A673 (cell line): Measurements from ENCODE around the gene AATK. TPM values are rescaled to one million over a fixed set of nuclear protein-coding genes. Genes with fewer than 3 reads are reported as not detected.

Experiments used
- BruUV-seq: library from RNA; stranded (reverse); fragments of 400-500 nt; replicated peaks from 2 replicates; lab custom pipeline; 2021; lab: Mats Ljungman, UMichigan
- CTCF ChIA-PET: fragments of 300-600 bp; sonication (Branson Sonifier 250); formaldehyde crosslinking; loops from one replicate; lab custom pipeline; 2022; ENCODE audit warnings: antibody characterized with exemption; lab: Charles Lee
- POLR2A ChIA-PET: fragments of 300-600 bp; sonication (Branson Sonifier 250); formaldehyde crosslinking; loops from one replicate; lab custom pipeline; 2022; ENCODE audit warnings: antibody characterized with exemption; ENCODE audit not compliant: low non-redundant PET; lab: Charles Lee
- DNase-seq: peaks from one replicate; pipeline ENCODE4 v3.0.0-alpha.2; 2015; ENCODE audit warnings: low spot score
- H3K27ac ChIP-seq: fragments of 200-600 bp; sonication (generic); 2 replicates; pipeline ENCODE4 v1.5.1; 2016; ENCODE audit warnings: mixed run types, low read depth, mild to moderate bottlenecking, mixed read lengths, antibody characterized with exemption, low read length; ENCODE audit not compliant: poor library complexity, severe bottlenecking
- H3K27me3 ChIP-seq: fragments of 200-600 bp; sonication (generic); replicated peaks from 2 replicates; pipeline ENCODE4 v1.6.1; 2017; ENCODE audit warnings: mixed run types, low read depth, mild to moderate bottlenecking, mixed read lengths, antibody characterized with exemption, low read length; ENCODE audit not compliant: insufficient read depth, poor library complexity
- H3K36me3 ChIP-seq: fragments of 200-600 bp; sonication (generic); 2 replicates; pipeline ENCODE4 v1.6.1; 2016; ENCODE audit warnings: mixed run types, mild to moderate bottlenecking, mixed read lengths, antibody characterized with exemption, low read length; ENCODE audit not compliant: insufficient read depth, poor library complexity, severe bottlenecking
- H3K4me1 ChIP-seq: fragments of 200-600 bp; sonication (generic); 2 replicates; pipeline ENCODE4 v1.6.1; 2017; ENCODE audit warnings: mixed run types, mild to moderate bottlenecking, mixed read lengths, antibody characterized with exemption, low read length; ENCODE audit not compliant: insufficient read depth, poor library complexity, severe bottlenecking
- H3K4me3 ChIP-seq: fragments of 200-600 bp; sonication (generic); 2 replicates; pipeline ENCODE4 v1.5.1; 2016; ENCODE audit warnings: low read depth, mixed run types, mild to moderate bottlenecking, mixed read lengths, low read length; ENCODE audit not compliant: poor library complexity, severe bottlenecking
- H3K9me3 ChIP-seq: fragments of 200-600 bp; sonication (generic); 2 replicates; pipeline ENCODE4 v1.6.1; 2016; ENCODE audit warnings: mixed run types, low read depth, mild to moderate bottlenecking, mixed read lengths, antibody characterized with exemption, low read length; ENCODE audit not compliant: poor library complexity, severe bottlenecking
- EZH2 ChIP-seq: fragments of 200-600 bp; sonication (generic); IDR thresholded peaks from 2 replicates; pipeline ENCODE4 v1.6.1; 2017; ENCODE audit warnings: borderline replicate concordance, low read depth, mild to moderate bottlenecking, mixed read lengths, antibody characterized with exemption, low read length; ENCODE audit not compliant: poor library complexity, severe bottlenecking
- intact Hi-C: fragments of 100-400 bp; cut with micrococcal nuclease; formaldehyde crosslinking; loops from one replicate; pipeline ENCODE4 v1.10.0; 2022; ENCODE audit not compliant: unreplicated experiment
- total RNA-seq: library from RNA; stranded (reverse); gene quantifications from 2 replicates; pipeline ENCODE4 v1.2.3, GENCODE V29; 2021
- TF ChIP-seq, protein P1 (sequence below): fragments of 300-800, 200-600 bp; sonication (generic); conservative IDR thresholded peaks from 2 replicates; pipeline ENCODE4 v1.5.1; 2017; ENCODE audit warnings: low read depth, mild to moderate bottlenecking, antibody characterized with exemption, low read length, moderate library complexity, mixed read lengths

AATK gene
- total RNA-seq, 1 experiment from 2014 or later = 0.90 TPM

DNA sequence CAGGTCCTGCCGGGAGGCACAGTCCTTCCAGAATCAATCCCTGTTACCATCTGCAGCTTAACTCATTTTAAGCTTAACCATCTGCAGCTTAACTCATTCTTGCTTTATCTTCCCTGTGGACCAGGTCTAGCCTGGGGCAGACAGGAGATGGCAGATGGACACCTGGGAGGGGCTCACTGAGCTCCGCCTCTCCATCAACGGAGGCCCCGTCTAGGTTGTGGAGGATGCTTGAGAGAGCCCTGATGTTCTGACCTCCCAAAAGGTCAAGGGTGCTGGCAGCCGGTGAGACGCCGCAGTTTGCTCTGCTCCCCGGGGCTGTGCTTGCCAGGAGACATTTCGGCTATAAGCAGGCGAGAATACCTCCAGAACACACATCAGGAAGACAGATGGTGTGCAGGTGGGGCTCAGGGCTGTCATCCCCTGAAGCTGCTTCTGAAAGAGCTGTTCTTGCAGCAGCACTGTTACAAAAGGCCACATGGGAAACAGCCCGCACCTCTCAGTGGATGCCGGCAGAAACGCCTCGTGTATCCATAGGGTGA, 89.8 kb downstream of the AATK start:
- Histone ChIP-seq H3K27me3 (no peaks in the 10 kb centered on the region), H3K27ac (no peak overlapping the region), H3K36me3 (no peaks in the 10 kb centered on the region), H3K9me3 (no peaks in the 10 kb centered on the region), H3K4me3 (no peak overlapping the region), H3K4me1 (no peaks in the 10 kb centered on the region)
- DNase-seq = no peak
- ChIA-PET POLR2A (no interaction called here), CTCF (no interaction called here)
- BruUV-seq = no TSS peak
- intact Hi-C loops = no loop called here
- TF ChIP-seq, protein P1, sequence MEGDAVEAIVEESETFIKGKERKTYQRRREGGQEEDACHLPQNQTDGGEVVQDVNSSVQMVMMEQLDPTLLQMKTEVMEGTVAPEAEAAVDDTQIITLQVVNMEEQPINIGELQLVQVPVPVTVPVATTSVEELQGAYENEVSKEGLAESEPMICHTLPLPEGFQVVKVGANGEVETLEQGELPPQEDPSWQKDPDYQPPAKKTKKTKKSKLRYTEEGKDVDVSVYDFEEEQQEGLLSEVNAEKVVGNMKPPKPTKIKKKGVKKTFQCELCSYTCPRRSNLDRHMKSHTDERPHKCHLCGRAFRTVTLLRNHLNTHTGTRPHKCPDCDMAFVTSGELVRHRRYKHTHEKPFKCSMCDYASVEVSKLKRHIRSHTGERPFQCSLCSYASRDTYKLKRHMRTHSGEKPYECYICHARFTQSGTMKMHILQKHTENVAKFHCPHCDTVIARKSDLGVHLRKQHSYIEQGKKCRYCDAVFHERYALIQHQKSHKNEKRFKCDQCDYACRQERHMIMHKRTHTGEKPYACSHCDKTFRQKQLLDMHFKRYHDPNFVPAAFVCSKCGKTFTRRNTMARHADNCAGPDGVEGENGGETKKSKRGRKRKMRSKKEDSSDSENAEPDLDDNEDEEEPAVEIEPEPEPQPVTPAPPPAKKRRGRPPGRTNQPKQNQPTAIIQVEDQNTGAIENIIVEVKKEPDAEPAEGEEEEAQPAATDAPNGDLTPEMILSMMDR = no peak
- no peak for TF ChIP-seq EZH2

DNA sequence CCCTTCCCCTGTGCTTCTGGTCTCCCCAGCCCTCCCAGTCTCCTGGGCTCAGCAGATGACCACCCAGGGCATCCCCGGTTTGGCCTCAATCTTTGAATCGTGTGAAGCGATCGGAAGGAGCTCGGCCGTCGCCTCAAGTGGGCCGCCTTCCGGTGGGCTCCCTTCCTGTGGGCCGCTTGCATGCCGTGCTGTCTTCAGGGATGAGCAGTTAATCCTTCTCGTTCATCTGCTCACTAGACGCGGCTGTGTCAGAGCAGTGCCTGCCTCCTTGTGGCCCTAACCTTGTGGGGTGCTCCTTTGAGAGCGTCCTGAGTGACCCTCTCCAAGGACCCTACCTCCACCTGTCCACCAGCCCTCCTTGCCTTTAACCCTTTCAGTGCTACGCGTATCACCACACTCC, 90.7 kb downstream of the AATK start:
- no peaks in the 10 kb centered on the region for H3K4me1 ChIP-seq
- POLR2A ChIA-PET = no interaction called here
- DNase-seq = no peak
- H3K27me3 ChIP-seq = no peaks in the 10 kb centered on the region
- CTCF ChIA-PET = interaction anchor here (0.9 kb wide), 1 partner anchor 26 kb away, joined by 5 read pairs; no protein-coding TSS in a partner anchor
- H3K36me3 ChIP-seq = no peaks in the 10 kb centered on the region
- no peaks in the 10 kb centered on the region for H3K9me3 ChIP-seq
- BruUV-seq = no TSS peak
- H3K27ac ChIP-seq = no peak overlapping the region
- TF ChIP-seq, protein P1 = no peak
- no peak for TF ChIP-seq EZH2
- intact Hi-C loops = no loop called here
- H3K4me3 ChIP-seq = no peak overlapping the region

DNA sequence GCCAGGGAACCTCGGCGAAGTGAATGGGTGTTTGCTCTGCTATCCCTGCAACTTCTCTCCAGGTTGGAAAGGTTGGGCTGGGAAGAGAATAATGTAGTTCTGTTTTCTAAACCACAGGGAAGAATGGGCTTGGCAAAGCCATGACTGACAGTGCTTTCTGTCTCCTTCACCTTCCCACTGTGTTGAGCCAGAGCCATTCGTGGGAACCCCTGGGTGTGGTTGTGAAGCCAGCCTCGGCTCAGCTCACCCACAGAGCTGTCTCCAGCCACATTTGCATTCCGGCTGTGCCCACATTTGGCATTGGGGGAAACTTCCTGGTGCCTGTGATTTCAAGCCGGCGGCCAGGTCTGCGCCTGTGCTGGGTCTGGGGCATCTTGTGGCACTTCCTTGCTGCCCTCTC, 91.1 kb downstream of the AATK start:
- ChIA-PET CTCF (interaction anchor here (0.9 kb wide), 1 partner anchor 27 kb away, joined by 5 read pairs; no protein-coding TSS in a partner anchor), POLR2A (no interaction called here)
- TF ChIP-seq, protein P1 = no peak
- TF ChIP-seq EZH2 = no peak
- Histone ChIP-seq H3K4me1 (no peaks in the 10 kb centered on the region), H3K4me3 (no peak overlapping the region), H3K27ac (no peak overlapping the region), H3K36me3 (no peaks in the 10 kb centered on the region), H3K27me3 (no peaks in the 10 kb centered on the region), H3K9me3 (no peaks in the 10 kb centered on the region)
- BruUV-seq = no TSS peak
- intact Hi-C loops = no loop called here
- DNase-seq = no peak
